Cardiac muscle cell (in vitro differentiated cells and primary cell): ENCODE measurements around the gene EPHA6. TPM values are rescaled to one million over a fixed set of nuclear protein-coding genes. Genes with fewer than 3 reads are reported as not detected.
"Not testable (repeated sequence)": the region's sequence is repeated elsewhere in the genome, so short reads cannot be mapped to it uniquely, and the experiment has no call there.

Experiments used
- DNase-seq, 2 donors: peaks; one replicate each; pipeline versions ENCODE4 v3.0.0 to v3.0.0-alpha.2; 2010 to 2017; ENCODE audit warnings: low read depth in 1 of 2, low spot score in 1 of 2
- H3K27ac ChIP-seq: fragments of 200-600 bp; sonication (generic); 2 replicates; pipeline ENCODE4 v1.5.1; 2016
- H3K27me3 ChIP-seq: fragments of 200-600 bp; sonication (generic); 2 replicates; pipeline ENCODE4 v1.6.0; 2016; ENCODE audit warnings: control low read depth
- H3K36me3 ChIP-seq: fragments of 200-600 bp; sonication (generic); 2 replicates; pipeline ENCODE4 v1.5.1; 2016; ENCODE audit warnings: control low read depth
- H3K4me1 ChIP-seq: fragments of 200-600 bp; sonication (generic); 2 replicates; pipeline ENCODE4 v1.8.1; 2017; ENCODE audit warnings: low read depth, mild to moderate bottlenecking, mixed run types
- H3K4me3 ChIP-seq: fragments of 200-600 bp; sonication (generic); 2 replicates; pipeline ENCODE4 v1.5.1; 2016; ENCODE audit warnings: mild to moderate bottlenecking
- H3K9me3 ChIP-seq: fragments of 200-600 bp; sonication (generic); 2 replicates; pipeline ENCODE4 v1.5.1; 2017; ENCODE audit warnings: low read depth, mild to moderate bottlenecking, control low read depth
- CTCF ChIP-seq: IDR thresholded peaks from 2 replicates; pipeline ENCODE4 v1.5.1; 2012; ENCODE audit warnings: low read depth, mild to moderate bottlenecking, low read length
- polyA plus RNA-seq: library from polyadenylated mRNA; unstranded; fragments of >200 nt; fragmentation: Nextera tagmentation; extraction: Ambion mirVana; gene quantifications from 2 replicates; pipeline ENCODE4 v1.2.1, GENCODE V29; 2016
- total RNA-seq: library from RNA; depleted of rRNA; stranded (reverse); fragments of >200 nt; gene quantifications from 2 replicates; pipeline ENCODE4 v1.2.3, GENCODE V29; 2016

EPHA6 gene
- total and polyA plus RNA-seq, 2 experiments from 2014 or later = 0.15 TPM; not detected in 1

DNA sequence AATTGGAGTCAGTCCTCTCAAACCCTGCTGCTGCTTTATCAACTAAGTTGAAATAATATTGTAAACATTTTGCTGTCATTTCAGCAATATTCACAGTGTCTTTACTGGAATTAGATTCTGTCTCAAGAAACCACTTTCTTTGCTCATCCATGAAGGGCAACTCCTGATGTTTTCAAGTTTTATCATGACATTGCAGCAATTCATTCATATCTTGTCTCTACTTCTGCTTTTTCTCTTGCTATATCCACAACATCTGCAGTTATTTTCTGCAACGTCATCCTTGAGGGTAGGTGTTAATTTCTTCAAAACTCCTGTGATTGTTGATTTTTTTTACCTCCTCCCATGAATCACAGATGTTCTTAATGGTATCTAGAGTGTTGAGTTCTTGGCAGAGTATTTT is 181.6 kb downstream of the EPHA6 start:
- no peak for TF ChIP-seq CTCF
- H3K36me3 ChIP-seq = no peaks in the 10 kb centered on the region
- no peaks in the 10 kb centered on the region for H3K27me3 ChIP-seq
- no peak for DNase-seq
- H3K4me3 ChIP-seq = no peak overlapping the region
- H3K4me1 ChIP-seq = peaks cover 4% of the 10 kb centered on the region
- H3K27ac ChIP-seq = no peak overlapping the region
- H3K9me3 ChIP-seq = no peaks in the 10 kb centered on the region

- no peaks in the 10 kb centered on the region for H3K27me3 ChIP-seq
- no peaks in the 10 kb centered on the region for H3K4me1 ChIP-seq
- no peak overlapping the region for H3K27ac ChIP-seq
- no peaks in the 10 kb centered on the region for H3K9me3 ChIP-seq
- DNase-seq = no peak
- H3K36me3 ChIP-seq = no peaks in the 10 kb centered on the region
- TF ChIP-seq CTCF = no peak
- H3K4me3 ChIP-seq = no peak overlapping the region
Observed at GRCh38 chr3:97001611-97002010, 187.2 kb downstream of the EPHA6 start.

GRCh38 chr3:97009427-97010019 is 195.1 kb downstream of the EPHA6 start:
- no peaks in the 10 kb centered on the region for H3K27me3 ChIP-seq
- no peaks in the 10 kb centered on the region for H3K4me1 ChIP-seq
- H3K9me3 ChIP-seq = no peaks in the 10 kb centered on the region
- no peaks in the 10 kb centered on the region for H3K36me3 ChIP-seq
- H3K4me3 ChIP-seq = no peak overlapping the region
- DNase-seq = no peak
- no peak for TF ChIP-seq CTCF
- H3K27ac ChIP-seq = no peak overlapping the region

- no peaks in the 10 kb centered on the region for H3K9me3 ChIP-seq
- no peak for TF ChIP-seq CTCF
Observed at GRCh38 chr3:97010881-97011657, 196.7 kb downstream of the EPHA6 start.

DNA sequence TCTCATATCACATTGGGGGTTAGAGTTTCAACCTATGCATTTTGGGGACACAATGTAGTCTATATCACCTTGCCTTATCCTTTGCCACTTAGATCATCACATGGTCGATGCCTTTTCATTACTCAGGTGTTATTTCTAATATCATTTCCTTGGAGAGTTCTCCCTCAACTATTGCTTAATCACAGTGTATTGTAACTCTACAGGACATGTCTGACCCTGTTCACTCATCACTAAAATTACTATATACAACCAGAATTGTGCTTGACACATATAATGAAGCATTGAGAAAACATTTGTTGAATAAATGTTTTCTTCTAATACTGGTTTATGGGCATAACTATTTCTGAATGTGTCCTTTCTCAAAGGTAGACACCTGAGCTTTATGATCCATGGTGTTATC is 207.4 kb downstream of the EPHA6 start:
- no peak for TF ChIP-seq CTCF
- DNase-seq = no peak
- H3K27ac ChIP-seq = no peak overlapping the region
- H3K4me1 ChIP-seq = no peaks in the 10 kb centered on the region
- no peak overlapping the region for H3K4me3 ChIP-seq
- H3K9me3 ChIP-seq = no peaks in the 10 kb centered on the region
- H3K27me3 ChIP-seq = no peaks in the 10 kb centered on the region
- H3K36me3 ChIP-seq = no peaks in the 10 kb centered on the region

More at GRCh38 chr3:97010881-97011657, 196.7 kb downstream of the EPHA6 start:
- no peak for DNase-seq
- H3K27me3 ChIP-seq = no peaks in the 10 kb centered on the region
- H3K36me3 ChIP-seq = no peaks in the 10 kb centered on the region
- no peak overlapping the region for H3K27ac ChIP-seq
- H3K4me1 ChIP-seq = no peaks in the 10 kb centered on the region
- H3K4me3 ChIP-seq = no peak overlapping the region

- not testable (repeated sequence) for H3K27me3 ChIP-seq, H3K27ac ChIP-seq, H3K36me3 ChIP-seq, H3K9me3 ChIP-seq, H3K4me1 ChIP-seq, DNase-seq, H3K4me3 ChIP-seq
Observed at GRCh38 chr3:97025612-97026011, 211.2 kb downstream of the EPHA6 start.
